ENCODE results near the gene LHX6.

The LHX6 gene

DNA sequence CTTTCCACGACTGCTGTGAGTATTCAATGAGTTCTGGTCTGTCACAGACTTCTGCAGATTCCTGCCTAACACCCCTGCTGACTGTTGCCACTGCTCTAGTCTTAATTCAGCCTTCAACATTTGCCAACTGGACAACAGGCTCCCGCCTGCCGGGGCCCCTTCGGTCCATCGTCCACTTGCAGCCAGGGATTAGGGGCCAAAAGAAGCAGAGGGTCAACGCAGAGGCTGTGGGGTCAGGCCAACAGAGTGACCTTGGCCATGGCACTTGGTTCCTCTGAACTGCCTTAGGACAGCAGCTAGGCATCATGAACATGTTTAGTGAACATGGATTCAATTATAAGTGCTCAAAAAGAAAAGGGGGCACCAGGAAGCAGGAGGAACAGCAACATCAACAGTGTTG lies 40.4 kb downstream of the LHX6 start:
- TF ChIP-seq, protein P1, sequence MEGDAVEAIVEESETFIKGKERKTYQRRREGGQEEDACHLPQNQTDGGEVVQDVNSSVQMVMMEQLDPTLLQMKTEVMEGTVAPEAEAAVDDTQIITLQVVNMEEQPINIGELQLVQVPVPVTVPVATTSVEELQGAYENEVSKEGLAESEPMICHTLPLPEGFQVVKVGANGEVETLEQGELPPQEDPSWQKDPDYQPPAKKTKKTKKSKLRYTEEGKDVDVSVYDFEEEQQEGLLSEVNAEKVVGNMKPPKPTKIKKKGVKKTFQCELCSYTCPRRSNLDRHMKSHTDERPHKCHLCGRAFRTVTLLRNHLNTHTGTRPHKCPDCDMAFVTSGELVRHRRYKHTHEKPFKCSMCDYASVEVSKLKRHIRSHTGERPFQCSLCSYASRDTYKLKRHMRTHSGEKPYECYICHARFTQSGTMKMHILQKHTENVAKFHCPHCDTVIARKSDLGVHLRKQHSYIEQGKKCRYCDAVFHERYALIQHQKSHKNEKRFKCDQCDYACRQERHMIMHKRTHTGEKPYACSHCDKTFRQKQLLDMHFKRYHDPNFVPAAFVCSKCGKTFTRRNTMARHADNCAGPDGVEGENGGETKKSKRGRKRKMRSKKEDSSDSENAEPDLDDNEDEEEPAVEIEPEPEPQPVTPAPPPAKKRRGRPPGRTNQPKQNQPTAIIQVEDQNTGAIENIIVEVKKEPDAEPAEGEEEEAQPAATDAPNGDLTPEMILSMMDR (IDR thresholded peaks at IDR 0.05; ENCODE audit: extremely low read depth, insufficient read depth, missing control alignments): no peak
- in situ Hi-C loops (cut with MboI; ENCODE audit: low pct_unique_long_range_greater_than_20kb, low sequenced_read_pairs, unreplicated experiment): no loop called here
- DNase-seq (ENCODE audit: low spot score): no peak

- no peak for DNase-seq (ENCODE audit: low spot score)
- TF ChIP-seq, protein P1 (IDR thresholded peaks at IDR 0.05; ENCODE audit: extremely low read depth, insufficient read depth, missing control alignments): no peak
- in situ Hi-C loops (cut with MboI; ENCODE audit: low pct_unique_long_range_greater_than_20kb, low sequenced_read_pairs, unreplicated experiment): no loop called here
Measured at GRCh38 chr9:122186777-122187470, 41.8 kb downstream of the LHX6 start.

DNA sequence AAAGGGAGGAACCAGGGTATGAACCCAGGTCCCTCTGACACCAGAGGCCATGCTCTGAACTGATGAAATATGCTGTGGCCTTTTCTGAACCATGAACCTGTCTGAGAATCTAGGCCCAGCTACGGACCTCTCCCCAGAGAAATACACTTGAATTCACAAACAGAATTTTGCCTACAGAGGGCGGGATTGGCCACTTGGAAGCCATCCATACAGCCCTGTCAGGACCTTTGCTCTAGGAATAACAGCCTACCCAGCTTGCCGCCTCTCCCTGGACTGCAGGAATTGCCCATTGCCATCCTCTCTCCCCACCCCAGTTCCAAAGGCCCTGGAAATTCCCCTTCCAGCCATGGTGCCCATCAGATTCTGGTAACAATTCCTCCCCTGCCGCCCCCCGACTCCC lies 42.5 kb downstream of the LHX6 start:
- in situ Hi-C loops (cut with MboI; ENCODE audit: low pct_unique_long_range_greater_than_20kb, low sequenced_read_pairs, unreplicated experiment): no loop called here
- no peak for DNase-seq (ENCODE audit: low spot score)
- TF ChIP-seq, protein P1 (IDR thresholded peaks at IDR 0.05; ENCODE audit: extremely low read depth, insufficient read depth, missing control alignments): no peak

GRCh38 chr9:122184551-122184950 lies 44.2 kb downstream of the LHX6 start:
- no peak for DNase-seq (ENCODE audit: low spot score)
- in situ Hi-C loops (cut with MboI; ENCODE audit: low pct_unique_long_range_greater_than_20kb, low sequenced_read_pairs, unreplicated experiment): no loop called here

DNA sequence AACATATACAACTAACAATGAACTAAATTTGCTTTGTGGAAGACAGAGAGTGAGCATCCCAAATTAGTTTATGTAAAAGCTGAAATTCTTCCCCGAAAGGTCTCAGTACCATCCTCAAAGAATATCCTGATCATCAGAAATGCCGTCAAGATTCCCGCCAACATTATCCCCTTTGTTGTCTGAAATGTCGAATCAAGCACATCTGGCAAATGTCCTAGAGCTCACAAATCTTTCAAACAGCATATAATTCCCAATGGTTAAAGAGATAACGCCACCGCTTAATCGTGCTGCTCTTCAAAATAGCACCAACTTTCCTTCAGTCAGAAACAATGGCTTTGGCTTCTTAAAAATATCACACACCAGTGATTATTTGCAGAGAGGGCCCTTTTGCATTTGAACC lies 45.3 kb downstream of the LHX6 start:
- DNase-seq (ENCODE audit: low spot score): no peak
- in situ Hi-C loops (cut with MboI; ENCODE audit: low pct_unique_long_range_greater_than_20kb, low sequenced_read_pairs, unreplicated experiment): no loop called here
- TF ChIP-seq, protein P1 (IDR thresholded peaks at IDR 0.05; ENCODE audit: extremely low read depth, insufficient read depth, missing control alignments): no peak

More at GRCh38 chr9:122184551-122184950, 44.2 kb downstream of the LHX6 start:
- TF ChIP-seq, protein P1 (IDR thresholded peaks at IDR 0.05; ENCODE audit: extremely low read depth, insufficient read depth, missing control alignments): no peak

- TF ChIP-seq, protein P1 (IDR thresholded peaks at IDR 0.05; ENCODE audit: extremely low read depth, insufficient read depth, missing control alignments): no peak
- in situ Hi-C loops (cut with MboI; ENCODE audit: low pct_unique_long_range_greater_than_20kb, low sequenced_read_pairs, unreplicated experiment): no loop called here
- no peak for DNase-seq (ENCODE audit: low spot score)
Measured at GRCh38 chr9:122180633-122181032, 48.1 kb downstream of the LHX6 start.

All from GM13977 (cell line).